Gastrocnemius medialis (tissue), 4 donors: Measurements from ENCODE around the gene CACNG1. TPM values are rescaled to one million over a fixed set of nuclear protein-coding genes. Genes with fewer than 3 reads are reported as not detected.

ENCODE experiments used
- ATAC-seq, 2 donors: fragments of 150-250 bp; one replicate each; pipeline ENCODE4 v1.9.1; 2016
- DNase-seq, 2 donors: peaks; one replicate each; pipeline ENCODE4 v3.0.0-alpha.2; 2019
- H3K27ac ChIP-seq, 4 donors: fragments of 200-600 bp; sonication (generic); 1 replicate in 1 of 4; 2 replicates in 3 of 4; pipeline ENCODE4 v1.5.1; 2016 to 2018; ENCODE audit warnings: mild to moderate bottlenecking in 2 of 4, moderate library complexity in 1 of 4
- H3K27me3 ChIP-seq, 3 donors: fragments of 200-600 bp; sonication (generic) in 2 of 3; 1 replicate in 1 of 3; 2 replicates in 2 of 3; pipeline versions ENCODE4 v1.5.1 to v1.6.0; 2016 to 2019; ENCODE audit warnings: mild to moderate bottlenecking in 1 of 3, moderate library complexity in 1 of 3
- H3K36me3 ChIP-seq, 2 donors: fragments of 200-600 bp; sonication (generic) in 1 of 2; one replicate each; pipeline ENCODE4 v1.5.1; 2017 to 2018
- H3K4me1 ChIP-seq, 2 donors: fragments of 200-600 bp; sonication (generic) in 1 of 2; one replicate each; pipeline ENCODE4 v1.5.1; 2016 to 2017; ENCODE audit warnings: mild to moderate bottlenecking in 2 of 2
- H3K4me3 ChIP-seq, 4 donors: fragments of 200-600 bp; sonication (generic) in 3 of 4; 1 replicate in 1 of 4; 2 replicates in 3 of 4; pipeline ENCODE4 v1.5.1; 2016 to 2019; ENCODE audit warnings: mild to moderate bottlenecking in 2 of 4
- H3K9me3 ChIP-seq, 3 donors: fragments of 200-600 bp; sonication (generic) in 2 of 3; 1 replicate in 1 of 3; 2 replicates in 2 of 3; pipeline ENCODE4 v1.5.1; 2016 to 2019
- POLR2A ChIP-seq, 2 donors: fragments of 450-650 bp; IDR thresholded peaks; one replicate each; pipeline ENCODE4 v1.6.1; 2017; ENCODE audit warnings: antibody characterized with exemption in 2 of 2, mild to moderate bottlenecking in 2 of 2, moderate library complexity in 2 of 2
- in situ Hi-C, 4 donors: fragments of 200-750 bp; cut with MboI; loops; one replicate each; pipeline versions ENCODE4 v1.15.0 to v1.8.0; 2017; ENCODE audit warnings: low sequenced_read_pairs in 4 of 4
- intact Hi-C: fragments of 100-400 bp; cut with DNase I; formaldehyde crosslinking; loops from one replicate; pipeline ENCODE4 v1.15.1; 2023; ENCODE audit warnings: low total_unique reads
- total RNA-seq, 4 donors: library from RNA; depleted of rRNA; stranded (reverse); fragments of >200 nt; gene quantifications; one replicate each; pipeline versions ENCODE4 v1.1.0 to v1.2.3, GENCODE V29; 2016
- TF ChIP-seq, protein P1 (sequence below), 5 experiments: fragments of 450-650 bp in 3 of 5; fragments of 200-600 bp in 2 of 5; sonication (generic) in 2 of 5; IDR thresholded peaks in 4 of 5; conservative IDR thresholded peaks in 1 of 5; 1 replicate in 4 of 5; 2 replicates in 1 of 5; pipeline ENCODE4 v1.5.1; 2016 to 2019; ENCODE audit warnings: antibody characterized with exemption in 5 of 5, mild to moderate bottlenecking in 3 of 5, moderate library complexity in 3 of 5

The CACNG1 gene
- total RNA-seq, 4 donors from 2014 or later, result 120 to 203 (median 154) TPM

DNA sequence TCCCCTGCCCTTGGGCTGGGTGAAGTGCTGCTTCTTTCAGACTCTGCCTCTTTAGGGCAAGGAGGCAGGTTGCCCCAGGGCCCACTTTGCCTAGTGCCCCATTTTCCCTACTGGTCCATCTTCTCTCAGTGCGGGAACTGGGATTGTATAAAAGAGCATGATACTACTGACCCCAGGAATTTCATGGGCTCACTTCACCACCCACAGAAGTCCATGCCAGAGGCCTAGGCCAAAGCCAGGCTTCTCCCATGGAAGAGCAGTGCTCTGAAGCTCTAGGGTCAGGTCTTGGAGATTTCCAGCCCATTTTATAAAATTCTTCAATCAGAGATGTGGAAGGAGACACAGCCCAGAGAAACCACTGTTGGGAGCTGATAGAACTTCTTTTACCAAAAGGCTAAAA lies 5.7 kb downstream of the CACNG1 start:
- no peak for TF ChIP-seq POLR2A (IDR thresholded peaks at IDR 0.05)
- TF ChIP-seq, protein P1, sequence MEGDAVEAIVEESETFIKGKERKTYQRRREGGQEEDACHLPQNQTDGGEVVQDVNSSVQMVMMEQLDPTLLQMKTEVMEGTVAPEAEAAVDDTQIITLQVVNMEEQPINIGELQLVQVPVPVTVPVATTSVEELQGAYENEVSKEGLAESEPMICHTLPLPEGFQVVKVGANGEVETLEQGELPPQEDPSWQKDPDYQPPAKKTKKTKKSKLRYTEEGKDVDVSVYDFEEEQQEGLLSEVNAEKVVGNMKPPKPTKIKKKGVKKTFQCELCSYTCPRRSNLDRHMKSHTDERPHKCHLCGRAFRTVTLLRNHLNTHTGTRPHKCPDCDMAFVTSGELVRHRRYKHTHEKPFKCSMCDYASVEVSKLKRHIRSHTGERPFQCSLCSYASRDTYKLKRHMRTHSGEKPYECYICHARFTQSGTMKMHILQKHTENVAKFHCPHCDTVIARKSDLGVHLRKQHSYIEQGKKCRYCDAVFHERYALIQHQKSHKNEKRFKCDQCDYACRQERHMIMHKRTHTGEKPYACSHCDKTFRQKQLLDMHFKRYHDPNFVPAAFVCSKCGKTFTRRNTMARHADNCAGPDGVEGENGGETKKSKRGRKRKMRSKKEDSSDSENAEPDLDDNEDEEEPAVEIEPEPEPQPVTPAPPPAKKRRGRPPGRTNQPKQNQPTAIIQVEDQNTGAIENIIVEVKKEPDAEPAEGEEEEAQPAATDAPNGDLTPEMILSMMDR (IDR thresholded peaks at IDR 0.05 in 4 of 5, conservative IDR thresholded peaks at IDR 0.05 in 1 of 5), result no peak
- peak overlapping the region; percentile 97 to 98 (median 98) for H3K27ac ChIP-seq
- H3K27me3 ChIP-seq, result no peaks in the 10 kb centered on the region
- H3K9me3 ChIP-seq, result no peaks in the 10 kb centered on the region
- H3K4me3 ChIP-seq, result peak overlapping the region in 1 of 4 donors; percentile 22
- DNase-seq (peak in 1 of 2 donors; percentile 8), ATAC-seq (no peak)
- intact Hi-C loops, result no loop called here
- H3K36me3 ChIP-seq, result peaks cover 0 to 23% of the 10 kb centered on the region in 2 donors
- H3K4me1 ChIP-seq, result peaks cover 62 to 69% of the 10 kb centered on the region in 2 donors
- in situ Hi-C loops, result no loop called here

DNA sequence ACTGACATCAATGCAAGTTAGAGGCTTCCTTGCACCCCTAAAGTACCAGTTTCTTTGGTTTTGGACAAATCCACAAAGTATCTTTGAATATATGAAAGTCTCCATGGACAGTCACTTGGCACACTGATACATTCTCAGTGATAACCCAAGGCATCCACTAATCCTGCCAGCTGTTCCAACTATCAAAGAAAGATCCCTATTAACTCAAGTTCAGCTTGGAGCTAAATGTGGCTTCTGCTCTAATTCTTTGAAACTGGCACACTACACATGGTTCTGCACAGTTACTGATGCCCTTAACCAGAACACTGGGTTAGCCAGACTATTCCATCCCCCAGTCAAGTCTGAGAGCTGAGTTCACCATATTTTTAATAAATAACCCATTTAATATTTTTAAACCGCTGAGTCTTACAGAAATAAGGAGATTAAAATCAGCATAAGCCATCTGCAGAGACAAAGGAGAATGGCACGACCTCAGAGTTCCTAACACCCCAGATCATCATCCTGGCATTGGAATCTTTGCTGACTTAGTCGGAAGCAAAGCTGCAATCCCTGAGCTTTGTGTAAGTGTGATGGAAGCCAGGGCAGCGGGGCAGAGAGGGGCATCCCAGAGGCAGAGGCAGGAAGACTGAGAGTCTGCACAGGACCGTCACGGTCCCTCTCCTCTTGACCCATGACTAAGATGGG lies 6.3 kb downstream of the CACNG1 start:
- Histone ChIP-seq H3K4me3 (no peak overlapping the region), H3K27me3 (no peaks in the 10 kb centered on the region), H3K36me3 (peaks cover 0 to 28% of the 10 kb centered on the region in 2 donors), H3K9me3 (no peaks in the 10 kb centered on the region), H3K27ac (peak overlapping the region; percentile 97 to 98 (median 98)), H3K4me1 (peaks cover 62 to 74% of the 10 kb centered on the region in 2 donors)
- DNase-seq (peak in 1 of 2 donors; percentile 10), ATAC-seq (no peak)
- intact Hi-C loops, result no loop called here
- in situ Hi-C loops, result no loop called here
- TF ChIP-seq POLR2A (IDR thresholded peaks at IDR 0.05), result no peak
- TF ChIP-seq, protein P1 (IDR thresholded peaks at IDR 0.05 in 4 of 5, conservative IDR thresholded peaks at IDR 0.05 in 1 of 5), result no peak

DNA sequence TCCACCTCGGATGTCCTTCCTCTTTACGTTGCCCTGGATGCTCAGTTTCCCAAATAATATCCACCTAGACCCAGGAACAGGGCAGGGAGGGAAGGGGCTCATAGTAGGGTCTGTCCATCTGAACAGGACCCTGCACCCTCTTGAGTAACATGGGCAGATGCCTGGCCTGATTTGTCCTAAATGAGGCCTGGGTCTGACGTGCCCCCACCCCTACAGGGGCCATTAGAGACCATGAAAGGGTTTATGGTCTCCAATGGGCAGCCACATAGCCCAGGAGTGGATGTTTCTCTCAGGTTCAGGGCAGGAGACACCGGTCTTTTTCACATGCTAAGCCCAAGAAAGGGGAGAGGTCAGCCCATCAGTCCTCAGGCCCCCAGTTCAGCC lies 6.8 kb downstream of the CACNG1 start:
- H3K9me3 ChIP-seq, result no peaks in the 10 kb centered on the region
- H3K27me3 ChIP-seq, result no peaks in the 10 kb centered on the region
- H3K27ac ChIP-seq, result peak overlapping the region; percentile 97 to 98 (median 98)
- intact Hi-C loops (no loop called here), in situ Hi-C loops (no loop called here)
- H3K36me3 ChIP-seq, result peaks cover 0 to 30% of the 10 kb centered on the region in 2 donors
- no peak overlapping the region for H3K4me3 ChIP-seq
- no peak for ATAC-seq
- TF ChIP-seq, protein P1 (IDR thresholded peaks at IDR 0.05 in 4 of 5, conservative IDR thresholded peaks at IDR 0.05 in 1 of 5), result no peak
- TF ChIP-seq POLR2A (IDR thresholded peaks at IDR 0.05), result no peak
- no peak for DNase-seq
- peaks cover 67 to 80% of the 10 kb centered on the region in 2 donors for H3K4me1 ChIP-seq

DNA sequence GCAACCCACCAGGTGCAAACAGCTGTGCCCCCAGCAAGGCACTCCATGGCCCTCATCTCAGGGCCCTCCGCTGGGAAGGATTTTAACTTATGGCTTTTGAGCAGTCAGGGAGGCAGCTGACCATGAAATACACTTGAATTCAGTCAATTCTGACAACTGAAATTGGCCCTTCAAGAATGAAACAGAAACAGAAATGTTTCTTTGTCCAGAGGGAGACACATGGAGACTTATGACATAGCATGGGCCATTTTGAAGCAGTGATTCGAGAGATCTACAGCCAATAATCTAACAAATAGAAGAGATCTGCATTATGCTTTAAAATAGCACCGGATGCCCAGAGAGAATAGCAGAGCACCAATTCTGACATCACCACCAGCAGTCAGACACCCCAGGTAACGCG lies 7.5 kb downstream of the CACNG1 start:
- peaks cover 69 to 84% of the 10 kb centered on the region in 2 donors for H3K4me1 ChIP-seq
- peaks cover 0 to 30% of the 10 kb centered on the region in 2 donors for H3K36me3 ChIP-seq
- intact Hi-C loops (no loop called here), in situ Hi-C loops (no loop called here)
- no peaks in the 10 kb centered on the region for H3K9me3 ChIP-seq
- H3K27ac ChIP-seq, result peak overlapping the region; percentile 97 to 98 (median 98)
- TF ChIP-seq, protein P1 (IDR thresholded peaks at IDR 0.05 in 4 of 5, conservative IDR thresholded peaks at IDR 0.05 in 1 of 5), result no peak
- no peak for TF ChIP-seq POLR2A (IDR thresholded peaks at IDR 0.05)
- DNase-seq (no peak), ATAC-seq (no peak)
- H3K4me3 ChIP-seq, result no peak overlapping the region
- H3K27me3 ChIP-seq, result no peaks in the 10 kb centered on the region
